HepG2 (cell line): Measurements from ENCODE around the gene TMC8. TPM values are rescaled to one million over a fixed set of nuclear protein-coding genes. Genes with fewer than 3 reads are reported as not detected.

Experiments used
- DNMT1 ChIP-seq: sonication (generic); formaldehyde crosslinking; IDR thresholded peaks from 2 replicates; pipeline ENCODE4 v1.5.1; 2020; ENCODE audit warnings: mild to moderate bottlenecking, missing genetic modification reagents
- FLYWCH1 ChIP-seq: sonication (generic); formaldehyde crosslinking; IDR thresholded peaks from 2 replicates; pipeline ENCODE4 v1.8.1; 2023; ENCODE audit warnings: mild to moderate bottlenecking, missing genetic modification reagents
- FOXO4 ChIP-seq: sonication (generic); formaldehyde crosslinking; conservative IDR thresholded peaks from 2 replicates; pipeline ENCODE4 v1.8.1; 2023; ENCODE audit warnings: missing genetic modification reagents
- KLF9 ChIP-seq: IDR thresholded peaks from 2 replicates; pipeline ENCODE4 v1.6.1; 2016; ENCODE audit warnings: low read depth
- RELA ChIP-seq: sonication (generic); formaldehyde crosslinking; IDR thresholded peaks from 2 replicates; pipeline ENCODE4 v1.4.0; 2020; ENCODE audit warnings: missing genetic modification reagents
- SNAPC2 ChIP-seq: sonication (generic); formaldehyde crosslinking; IDR thresholded peaks from 2 replicates; pipeline ENCODE4 v1.8.1; 2022; ENCODE audit warnings: mild to moderate bottlenecking, missing genetic modification reagents
- TCF12 ChIP-seq, 2 experiments: fragments of 450-650 bp in 1 of 2; sonication (generic) in 1 of 2; formaldehyde crosslinking in 1 of 2; IDR thresholded peaks; 2 replicates each; pipeline versions ENCODE4 v1.6.1 to v1.8.0; 2017 to 2022; ENCODE audit warnings: antibody characterized with exemption in 1 of 2, mild to moderate bottlenecking in 1 of 2, missing genetic modification reagents in 1 of 2, moderate library complexity in 1 of 2
- TRIM24 ChIP-seq: sonication (generic); formaldehyde crosslinking; IDR thresholded peaks from 2 replicates; pipeline ENCODE4 v1.8.0; 2022; ENCODE audit warnings: mild to moderate bottlenecking, missing genetic modification reagents
- USF2 ChIP-seq, 2 experiments: sonication (generic) in 1 of 2; formaldehyde crosslinking in 1 of 2; IDR thresholded peaks; 2 replicates each; pipeline versions ENCODE4 v1.5.1 to v1.6.1; 2011 to 2020; ENCODE audit warnings: borderline replicate concordance in 1 of 2, low read depth in 1 of 2, low read length in 1 of 2, mild to moderate bottlenecking in 1 of 2, missing genetic modification reagents in 1 of 2, moderate library complexity in 1 of 2
- polyA plus RNA-seq, 8 experiments: library from polyadenylated mRNA; depleted of rRNA in 3 of 8; stranded (reverse) in 7 of 8; unstranded in 1 of 8; fragments of >200 nt; fragmentation: Illumina TruSeq in 4 of 8; extraction: Trizol in 4 of 8; gene quantifications; 2 replicates each; pipeline versions ENCODE4 v1.2.1 to v1.2.3, GENCODE V29; 2011 to 2016; ENCODE audit warnings: low read depth in 4 of 8, missing spikeins in 1 of 8, mixed read lengths in 1 of 8; ENCODE audit not compliant: insufficient read depth in 1 of 8
- total RNA-seq, 5 experiments: library from RNA; depleted of rRNA; stranded (reverse); fragments of >200 nt; fragmentation: Illumina TruSeq; extraction: Trizol; gene quantifications; 2 replicates each; pipeline ENCODE4 v1.2.3, GENCODE V29; 2016; ENCODE audit warnings: low read depth in 1 of 5
- TF ChIP-seq, protein P1 (sequence below), 2 experiments: sonication (generic) in 1 of 2; formaldehyde crosslinking in 1 of 2; IDR thresholded peaks; 2 replicates each; pipeline versions ENCODE4 v1.4.0 to v1.6.1; 2018 to 2020; ENCODE audit warnings: missing genetic modification reagents in 2 of 2, borderline replicate concordance in 1 of 2, low read depth in 1 of 2, mild to moderate bottlenecking in 1 of 2, missing biosample characterization in 1 of 2
- TF ChIP-seq, protein P2 (sequence below): conservative IDR thresholded peaks from 2 replicates; pipeline ENCODE4 v1.6.1; 2018; ENCODE audit warnings: missing genetic modification reagents
- TF ChIP-seq, protein P3 (sequence below): sonication (generic); formaldehyde crosslinking; IDR thresholded peaks from 2 replicates; pipeline ENCODE4 v1.5.0; 2020; ENCODE audit warnings: missing genetic modification reagents
- TF ChIP-seq, protein P4 (sequence below): sonication (generic); formaldehyde crosslinking; IDR thresholded peaks from 2 replicates; pipeline ENCODE4 v1.8.1; 2022; ENCODE audit warnings: low read depth, mild to moderate bottlenecking, missing genetic modification reagents
- TF ChIP-seq, protein P5 (sequence below): sonication (generic); formaldehyde crosslinking; IDR thresholded peaks from 2 replicates; pipeline ENCODE4 v1.5.0; 2020; ENCODE audit warnings: mild to moderate bottlenecking, missing genetic modification reagents

Gene TMC8
- total and polyA plus RNA-seq, 2 of the 13 experiments (the other 11 are each of a cell fraction or from before 2014, with no cell fraction given), result 0.53 to 7.8 TPM

DNA sequence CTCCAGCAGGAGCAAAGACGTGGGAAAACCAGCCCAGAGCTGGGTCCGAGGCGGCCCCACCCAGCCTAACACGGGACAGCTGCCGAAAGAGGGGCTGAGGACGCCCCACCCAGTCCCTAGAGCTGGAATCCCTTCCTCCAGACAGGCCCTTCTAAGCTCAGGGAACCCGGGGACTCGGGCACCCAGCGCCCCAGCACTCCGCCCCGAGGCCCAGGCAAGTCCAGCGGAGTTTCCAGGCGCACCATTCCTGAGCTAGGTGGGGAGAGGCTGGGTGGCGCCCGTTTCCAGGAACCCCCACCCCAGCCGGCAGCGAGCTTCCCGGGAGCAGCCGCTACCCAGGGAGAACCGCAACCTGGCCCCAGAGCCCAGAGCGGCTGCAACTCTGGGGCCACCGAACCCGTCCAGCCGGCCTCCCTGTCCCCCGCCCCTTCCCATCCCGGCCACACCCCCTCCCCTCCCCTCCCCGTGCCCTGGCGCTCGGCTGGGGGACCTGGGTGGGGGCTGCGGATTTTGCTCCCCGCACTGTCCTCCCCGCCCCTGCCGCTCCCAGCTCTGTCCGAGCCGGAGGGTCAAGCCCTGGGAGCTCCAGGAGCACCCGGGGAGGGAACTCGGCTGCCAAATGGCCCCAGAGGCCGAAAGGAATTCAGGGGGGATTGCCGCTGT, 2.6 kb upstream of the TMC8 start (continued):
- TF ChIP-seq, protein P1, sequence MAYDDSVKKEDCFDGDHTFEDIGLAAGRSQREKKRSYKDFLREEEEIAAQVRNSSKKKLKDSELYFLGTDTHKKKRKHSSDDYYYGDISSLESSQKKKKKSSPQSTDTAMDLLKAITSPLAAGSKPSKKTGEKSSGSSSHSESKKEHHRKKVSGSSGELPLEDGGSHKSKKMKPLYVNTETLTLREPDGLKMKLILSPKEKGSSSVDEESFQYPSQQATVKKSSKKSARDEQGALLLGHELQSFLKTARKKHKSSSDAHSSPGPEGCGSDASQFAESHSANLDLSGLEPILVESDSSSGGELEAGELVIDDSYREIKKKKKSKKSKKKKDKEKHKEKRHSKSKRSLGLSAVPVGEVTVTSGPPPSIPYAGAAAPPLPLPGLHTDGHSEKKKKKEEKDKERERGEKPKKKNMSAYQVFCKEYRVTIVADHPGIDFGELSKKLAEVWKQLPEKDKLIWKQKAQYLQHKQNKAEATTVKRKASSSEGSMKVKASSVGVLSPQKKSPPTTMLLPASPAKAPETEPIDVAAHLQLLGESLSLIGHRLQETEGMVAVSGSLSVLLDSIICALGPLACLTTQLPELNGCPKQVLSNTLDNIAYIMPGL (CRISPR knock-in tag; IDR thresholded peaks at IDR 0.05; ENCODE audit: borderline replicate concordance in 1 of 2, low read depth in 1 of 2), result peak in 1 of 2 experiments; percentile 56; a peak in 2 of 4 replicates
- TF ChIP-seq, protein P2, sequence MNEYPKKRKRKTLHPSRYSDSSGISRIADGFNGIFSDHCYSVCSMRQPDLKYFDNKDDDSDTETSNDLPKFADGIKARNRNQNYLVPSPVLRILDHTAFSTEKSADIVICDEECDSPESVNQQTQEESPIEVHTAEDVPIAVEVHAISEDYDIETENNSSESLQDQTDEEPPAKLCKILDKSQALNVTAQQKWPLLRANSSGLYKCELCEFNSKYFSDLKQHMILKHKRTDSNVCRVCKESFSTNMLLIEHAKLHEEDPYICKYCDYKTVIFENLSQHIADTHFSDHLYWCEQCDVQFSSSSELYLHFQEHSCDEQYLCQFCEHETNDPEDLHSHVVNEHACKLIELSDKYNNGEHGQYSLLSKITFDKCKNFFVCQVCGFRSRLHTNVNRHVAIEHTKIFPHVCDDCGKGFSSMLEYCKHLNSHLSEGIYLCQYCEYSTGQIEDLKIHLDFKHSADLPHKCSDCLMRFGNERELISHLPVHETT (CRISPR knock-in tag), result no peak
- TF ChIP-seq, protein P3, sequence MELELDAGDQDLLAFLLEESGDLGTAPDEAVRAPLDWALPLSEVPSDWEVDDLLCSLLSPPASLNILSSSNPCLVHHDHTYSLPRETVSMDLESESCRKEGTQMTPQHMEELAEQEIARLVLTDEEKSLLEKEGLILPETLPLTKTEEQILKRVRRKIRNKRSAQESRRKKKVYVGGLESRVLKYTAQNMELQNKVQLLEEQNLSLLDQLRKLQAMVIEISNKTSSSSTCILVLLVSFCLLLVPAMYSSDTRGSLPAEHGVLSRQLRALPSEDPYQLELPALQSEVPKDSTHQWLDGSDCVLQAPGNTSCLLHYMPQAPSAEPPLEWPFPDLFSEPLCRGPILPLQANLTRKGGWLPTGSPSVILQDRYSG (CRISPR knock-in tag), result peak; percentile 50; the same call in 1 of the 2 replicates
- TF ChIP-seq KLF9 (CRISPR knock-in tag) (peak; percentile 20; the same call in 1 of the 2 replicates), TRIM24 (CRISPR knock-in tag) (no peak), TCF12 (IDR thresholded peaks at IDR 0.05) (no peak), TCF12 (CRISPR knock-in tag; IDR thresholded peaks at IDR 0.05) (no peak; the same call in 1 of the 2 replicates), FLYWCH1 (0 out of 2 replicates have a peak, but pooled peaks have one; percentile 18), RELA (CRISPR knock-in tag) (no peak), SNAPC2 (no peak), FOXO4 (CRISPR knock-in tag) (no peak), DNMT1 (CRISPR knock-in tag) (0 out of 2 replicates have a peak, but pooled peaks have one; percentile 9), USF2 (IDR thresholded peaks at IDR 0.05; ENCODE audit: low read depth, low read length) (no peak), USF2 (CRISPR knock-in tag; IDR thresholded peaks at IDR 0.05; ENCODE audit: borderline replicate concordance) (no peak)
- TF ChIP-seq, protein P4, sequence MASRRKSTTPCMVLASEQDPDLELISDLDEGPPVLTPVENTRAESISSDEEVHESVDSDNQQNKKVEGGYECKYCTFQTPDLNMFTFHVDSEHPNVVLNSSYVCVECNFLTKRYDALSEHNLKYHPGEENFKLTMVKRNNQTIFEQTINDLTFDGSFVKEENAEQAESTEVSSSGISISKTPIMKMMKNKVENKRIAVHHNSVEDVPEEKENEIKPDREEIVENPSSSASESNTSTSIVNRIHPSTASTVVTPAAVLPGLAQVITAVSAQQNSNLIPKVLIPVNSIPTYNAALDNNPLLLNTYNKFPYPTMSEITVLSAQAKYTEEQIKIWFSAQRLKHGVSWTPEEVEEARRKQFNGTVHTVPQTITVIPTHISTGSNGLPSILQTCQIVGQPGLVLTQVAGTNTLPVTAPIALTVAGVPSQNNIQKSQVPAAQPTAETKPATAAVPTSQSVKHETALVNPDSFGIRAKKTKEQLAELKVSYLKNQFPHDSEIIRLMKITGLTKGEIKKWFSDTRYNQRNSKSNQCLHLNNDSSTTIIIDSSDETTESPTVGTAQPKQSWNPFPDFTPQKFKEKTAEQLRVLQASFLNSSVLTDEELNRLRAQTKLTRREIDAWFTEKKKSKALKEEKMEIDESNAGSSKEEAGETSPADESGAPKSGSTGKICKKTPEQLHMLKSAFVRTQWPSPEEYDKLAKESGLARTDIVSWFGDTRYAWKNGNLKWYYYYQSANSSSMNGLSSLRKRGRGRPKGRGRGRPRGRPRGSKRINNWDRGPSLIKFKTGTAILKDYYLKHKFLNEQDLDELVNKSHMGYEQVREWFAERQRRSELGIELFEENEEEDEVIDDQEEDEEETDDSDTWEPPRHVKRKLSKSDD (CRISPR knock-in tag), result no peak
- TF ChIP-seq, protein P5, sequence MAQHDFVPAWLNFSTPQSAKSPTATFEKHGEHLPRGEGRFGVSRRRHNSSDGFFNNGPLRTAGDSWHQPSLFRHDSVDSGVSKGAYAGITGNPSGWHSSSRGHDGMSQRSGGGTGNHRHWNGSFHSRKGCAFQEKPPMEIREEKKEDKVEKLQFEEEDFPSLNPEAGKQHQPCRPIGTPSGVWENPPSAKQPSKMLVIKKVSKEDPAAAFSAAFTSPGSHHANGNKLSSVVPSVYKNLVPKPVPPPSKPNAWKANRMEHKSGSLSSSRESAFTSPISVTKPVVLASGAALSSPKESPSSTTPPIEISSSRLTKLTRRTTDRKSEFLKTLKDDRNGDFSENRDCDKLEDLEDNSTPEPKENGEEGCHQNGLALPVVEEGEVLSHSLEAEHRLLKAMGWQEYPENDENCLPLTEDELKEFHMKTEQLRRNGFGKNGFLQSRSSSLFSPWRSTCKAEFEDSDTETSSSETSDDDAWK (CRISPR knock-in tag), result no peak
